HepG2 (cell line): Measurements from ENCODE around the gene ENTHD1. TPM values are rescaled to one million over a fixed set of nuclear protein-coding genes. Genes with fewer than 3 reads are reported as not detected.

Experiments
- ATAC-seq: fragments of 200-7000 bp; cut with Tn5 transposase; 3 replicates; pipeline ENCODE4 v1.9.1; 2020; ENCODE audit warnings: mild to moderate bottlenecking, moderate library complexity
- BruUV-seq: library from RNA; stranded (reverse); fragments of 400-500 nt; replicated peaks from 2 replicates; lab custom pipeline; 2021; lab: Mats Ljungman, UMichigan
- CTCF ChIA-PET: fragments of 300-600 bp; formaldehyde crosslinking; extraction: SDS; loops from one replicate; lab custom pipeline; 2021; ENCODE audit warnings: low total read pairs, inconsistent platforms, low intra/inter-chr PET ratio; lab: Yijun Ruan, JAX
- POLR2A ChIA-PET: fragments of 350-600 bp; sonication (Branson Sonifier 250); formaldehyde crosslinking; loops from one replicate; lab custom pipeline; 2020; ENCODE audit warnings: antibody characterized with exemption, inconsistent platforms; lab: Yijun Ruan, JAX
- DNase-seq: peaks from one replicate; pipeline ENCODE4 v3.0.0-alpha.2; 2015; ENCODE audit warnings: low spot score
- FAIRE-seq: peaks from 3 replicates; lab custom pipeline; 2011; peaks lifted over from hg19 to GRCh38; lab: Jason Lieb, UNC
- H2AFZ ChIP-seq: one replicate; pipeline ENCODE4 v1.6.1; 2011; ENCODE audit warnings: low read length, inconsistent platforms
- H3K27ac ChIP-seq: fragments of 300-600 bp; 3 replicates; pipeline ENCODE4 v1.8.0; 2011; ENCODE audit warnings: mixed run types, mild to moderate bottlenecking, mixed read lengths, low read length, inconsistent platforms; ENCODE audit not compliant: insufficient read depth; ENCODE audit errors: extremely low read length
- H3K27me3 ChIP-seq, 2 experiments: fragments of 200-600 bp in 1 of 2; 2 replicates in 1 of 2; 3 replicates in 1 of 2; pipeline versions ENCODE4 v1.6.0 to v1.8.0; 2011; ENCODE audit warnings: low read length in 2 of 2, mild to moderate bottlenecking in 2 of 2, moderate library complexity in 2 of 2, inconsistent platforms in 1 of 2; ENCODE audit not compliant: insufficient read depth in 2 of 2, control insufficient read depth in 1 of 2
- H3K36me3 ChIP-seq, 2 experiments: fragments of 200-600 bp in 1 of 2; replicated peaks in 1 of 2; 2 replicates in 1 of 2; 3 replicates in 1 of 2; pipeline versions ENCODE4 v1.5.1 to v1.8.0; 2011; ENCODE audit warnings: low read length in 2 of 2, inconsistent platforms in 1 of 2; ENCODE audit not compliant: insufficient read depth in 2 of 2, control insufficient read depth in 1 of 2
- H3K4me1 ChIP-seq: 2 replicates; pipeline ENCODE4 v1.5.1; 2012; ENCODE audit warnings: low read length, inconsistent platforms; ENCODE audit not compliant: insufficient read depth
- H3K4me2 ChIP-seq: 2 replicates; pipeline ENCODE4 v1.6.0; 2011; ENCODE audit warnings: low read depth, low read length, inconsistent platforms
- H3K4me3 ChIP-seq, 3 experiments: fragments of 200-600 bp in 1 of 3; sonication (generic), shearing (Covaris generic) in 1 of 3; replicated peaks in 1 of 3; 2 replicates each; pipeline ENCODE4 v1.5.1; 2011 to 2016; ENCODE audit warnings: low read length in 3 of 3, inconsistent platforms in 2 of 3, low read depth in 2 of 3, mild to moderate bottlenecking in 2 of 3, control low read depth in 1 of 3, mixed read lengths in 1 of 3; ENCODE audit not compliant: insufficient read depth in 1 of 3
- H3K79me2 ChIP-seq: one replicate; pipeline ENCODE4 v1.6.1; 2011; ENCODE audit warnings: low read length, inconsistent platforms; ENCODE audit not compliant: insufficient read depth
- H3K9ac ChIP-seq: 2 replicates; pipeline ENCODE4 v1.6.0; 2011; ENCODE audit warnings: mild to moderate bottlenecking, low read depth, low read length, inconsistent platforms; ENCODE audit not compliant: insufficient read depth
- H3K9me3 ChIP-seq: 2 replicates; pipeline ENCODE4 v1.5.1; 2012; ENCODE audit warnings: mild to moderate bottlenecking, low read length
- H4K20me1 ChIP-seq: 2 replicates; pipeline ENCODE4 v1.6.0; 2011; ENCODE audit warnings: inconsistent platforms, mild to moderate bottlenecking, low read length, moderate library complexity; ENCODE audit not compliant: insufficient read depth
- EHMT2 ChIP-seq: fragments of 200-600 bp; sonication (generic); IDR thresholded peaks from 2 replicates; pipeline ENCODE4 v1.7.0; 2017; ENCODE audit warnings: antibody characterized with exemption, low read depth, low read length, borderline replicate concordance
- ETV5 ChIP-seq: IDR thresholded peaks from 2 replicates; pipeline ENCODE4 v1.6.1; 2018; ENCODE audit warnings: missing biosample characterization, missing genetic modification reagents, inconsistent platforms, borderline replicate concordance
- HOXA9 ChIP-seq: sonication (generic); formaldehyde crosslinking; IDR thresholded peaks from 2 replicates; pipeline ENCODE4 v1.8.1; 2022; ENCODE audit warnings: missing genetic modification reagents, mild to moderate bottlenecking, moderate library complexity, borderline replicate concordance
- NR2F2 ChIP-seq: IDR thresholded peaks from 2 replicates; pipeline ENCODE4 v1.6.1; 2012; ENCODE audit warnings: low read depth, inconsistent platforms, borderline replicate concordance
- POLR2AphosphoS2 ChIP-seq: IDR thresholded peaks from 2 replicates; pipeline ENCODE4 v1.6.1; 2011; ENCODE audit warnings: low read depth, low read length, improper control_type of control experiment
- TCF7L2 ChIP-seq: IDR thresholded peaks from 2 replicates; pipeline ENCODE4 v1.6.1; 2011; ENCODE audit warnings: mild to moderate bottlenecking, low read depth, low read length, moderate library complexity
- ZNF598 ChIP-seq: sonication (generic); formaldehyde crosslinking; IDR thresholded peaks from 2 replicates; pipeline ENCODE4 v1.5.1; 2020; ENCODE audit warnings: mild to moderate bottlenecking, missing genetic modification reagents, borderline replicate concordance
- WGBS: methylation state at CpG from one replicate; pipeline ENCODE4 v1.1.6; 2017; ENCODE audit warnings: low lambda C conversion rate; 5-methylcytosine and 5-hydroxymethylcytosine counted together
- in situ Hi-C: cut with HindIII; loops from 2 replicates; pipeline ENCODE4 v1.10.0; 2017; ENCODE audit warnings: low pct_unique_long_range_greater_than_20kb; ENCODE audit not compliant: extremely low pct_ligation_motif_present
- intact Hi-C: fragments of 100-400 bp; cut with micrococcal nuclease; formaldehyde crosslinking; loops from one replicate; pipeline ENCODE4 v1.10.0; 2022; ENCODE audit not compliant: unreplicated experiment
- polyA plus RNA-seq, 8 experiments: library from polyadenylated mRNA; depleted of rRNA in 3 of 8; stranded (reverse) in 7 of 8; unstranded in 1 of 8; fragments of >200 nt; fragmentation: Illumina TruSeq in 4 of 8; extraction: Trizol in 4 of 8; gene quantifications; 2 replicates each; pipeline versions ENCODE4 v1.2.1 to v1.2.3, GENCODE V29; 2011 to 2016; ENCODE audit warnings: low read depth in 4 of 8, missing spikeins in 1 of 8, mixed read lengths in 1 of 8; ENCODE audit not compliant: insufficient read depth in 1 of 8
- total RNA-seq, 5 experiments: library from RNA; depleted of rRNA; stranded (reverse); fragments of >200 nt; fragmentation: Illumina TruSeq; extraction: Trizol; gene quantifications; 2 replicates each; pipeline ENCODE4 v1.2.3, GENCODE V29; 2016; ENCODE audit warnings: low read depth in 1 of 5

ENTHD1 gene
- total and polyA plus RNA-seq, 2 of the 13 experiments (the other 11 are each of a cell fraction or from before 2014, with no cell fraction given) = not detected

GRCh38 chr22:39916496-39916895 lies 22.9 kb upstream of the ENTHD1 start:
- intact Hi-C loops (no loop called here), in situ Hi-C loops (no loop called here)
- FAIRE-seq (no peak), ATAC-seq (no peak), DNase-seq (no peak)
- TF ChIP-seq ETV5 (CRISPR knock-in tag) (no peak), POLR2AphosphoS2 (no peak)
- H3K36me3 ChIP-seq = no peaks in the 10 kb centered on the region
- WGBS = 0% methylated on average over 3 of the region's 3 CpGs
- H3K27me3 ChIP-seq = peaks cover 0 to 13% of the 10 kb centered on the region in 2 experiments; a peak in 1 of 5 replicates
- POLR2A ChIA-PET = no interaction called here
- no peaks in the 10 kb centered on the region for H3K9me3 ChIP-seq
- H3K4me2 ChIP-seq = no peak overlapping the region
- no peak overlapping the region for H3K4me3 ChIP-seq
- no TSS peak for BruUV-seq
- H3K27ac ChIP-seq = no peak overlapping the region
- no peaks in the 10 kb centered on the region for H3K4me1 ChIP-seq
- no peak overlapping the region for H2AFZ ChIP-seq
- H3K79me2 ChIP-seq = no peaks in the 10 kb centered on the region
- no peaks in the 10 kb centered on the region for H4K20me1 ChIP-seq
- CTCF ChIA-PET = no interaction called here
- H3K9ac ChIP-seq = no peak overlapping the region

GRCh38 chr22:39915295-39915726 lies 21.8 kb upstream of the ENTHD1 start:
- CTCF ChIA-PET = no interaction called here
- POLR2A ChIA-PET = no interaction called here
- FAIRE-seq (no peak), ATAC-seq (no peak)
- H3K4me2 ChIP-seq = no peak overlapping the region
- H2AFZ ChIP-seq = no peak overlapping the region
- no peaks in the 10 kb centered on the region for H3K36me3 ChIP-seq
- no peaks in the 10 kb centered on the region for H4K20me1 ChIP-seq
- WGBS = 1% methylated on average over 4 of the region's 4 CpGs
- intact Hi-C loops = no loop called here
- H3K9me3 ChIP-seq = no peaks in the 10 kb centered on the region
- in situ Hi-C loops = no loop called here
- BruUV-seq = no TSS peak
- H3K27me3 ChIP-seq = peaks cover 0 to 17% of the 10 kb centered on the region in 2 experiments; a peak in 2 of 5 replicates
- no peak overlapping the region for H3K9ac ChIP-seq
- no peaks in the 10 kb centered on the region for H3K79me2 ChIP-seq
- no peak overlapping the region for H3K4me3 ChIP-seq
- no peaks in the 10 kb centered on the region for H3K4me1 ChIP-seq
- H3K27ac ChIP-seq = no peak overlapping the region
- TF ChIP-seq EHMT2 (no peak), NR2F2 (no peak), ZNF598 (no peak), TCF7L2 (no peak), HOXA9 (CRISPR knock-in tag) (no peak)
- TF ChIP-seq, all 625 proteins: peak for 0
- DNase-seq = no peak
